Nephron (organoid): ENCODE data around the gene CCNL2.
"Not testable (repeated sequence)": the region's sequence is repeated elsewhere in the genome, so short reads cannot be mapped to it uniquely, and the experiment has no call there.

Source experiments
- H3K27ac Mint-ChIP-seq, 3 experiments: 2 replicates each; pipeline ENCODE4 v1.8.0; 2020; ENCODE audit warnings: mixed read lengths in 3 of 3, mild to moderate bottlenecking in 2 of 3, moderate library complexity in 1 of 3
- H3K27me3 Mint-ChIP-seq: 2 replicates; pipeline ENCODE4 v1.8.0; 2021; ENCODE audit warnings: low read depth, mild to moderate bottlenecking, moderate library complexity, mixed read lengths
- H3K36me3 Mint-ChIP-seq: 2 replicates; pipeline ENCODE4 v1.8.0; 2020; ENCODE audit warnings: low read depth, mixed read lengths
- H3K4me1 Mint-ChIP-seq: 2 replicates; pipeline ENCODE4 v1.8.0; 2020; ENCODE audit warnings: mixed read lengths
- H3K4me3 Mint-ChIP-seq, 3 experiments: 2 replicates each; pipeline ENCODE4 v1.8.0; 2020; ENCODE audit warnings: mild to moderate bottlenecking in 3 of 3, mixed read lengths in 3 of 3, moderate library complexity in 2 of 3
- H3K9me3 Mint-ChIP-seq: 2 replicates; pipeline ENCODE4 v1.8.0; 2020; ENCODE audit warnings: mixed read lengths
- TF ChIP-seq, protein P1 (sequence below), 3 experiments: fragments of 200-600 bp; sonication (generic); IDR thresholded peaks; one replicate each; pipeline ENCODE4 v1.5.0; 2021; ENCODE audit warnings: antibody characterized with exemption in 3 of 3; ENCODE audit not compliant: unreplicated experiment in 3 of 3

The CCNL2 gene

DNA sequence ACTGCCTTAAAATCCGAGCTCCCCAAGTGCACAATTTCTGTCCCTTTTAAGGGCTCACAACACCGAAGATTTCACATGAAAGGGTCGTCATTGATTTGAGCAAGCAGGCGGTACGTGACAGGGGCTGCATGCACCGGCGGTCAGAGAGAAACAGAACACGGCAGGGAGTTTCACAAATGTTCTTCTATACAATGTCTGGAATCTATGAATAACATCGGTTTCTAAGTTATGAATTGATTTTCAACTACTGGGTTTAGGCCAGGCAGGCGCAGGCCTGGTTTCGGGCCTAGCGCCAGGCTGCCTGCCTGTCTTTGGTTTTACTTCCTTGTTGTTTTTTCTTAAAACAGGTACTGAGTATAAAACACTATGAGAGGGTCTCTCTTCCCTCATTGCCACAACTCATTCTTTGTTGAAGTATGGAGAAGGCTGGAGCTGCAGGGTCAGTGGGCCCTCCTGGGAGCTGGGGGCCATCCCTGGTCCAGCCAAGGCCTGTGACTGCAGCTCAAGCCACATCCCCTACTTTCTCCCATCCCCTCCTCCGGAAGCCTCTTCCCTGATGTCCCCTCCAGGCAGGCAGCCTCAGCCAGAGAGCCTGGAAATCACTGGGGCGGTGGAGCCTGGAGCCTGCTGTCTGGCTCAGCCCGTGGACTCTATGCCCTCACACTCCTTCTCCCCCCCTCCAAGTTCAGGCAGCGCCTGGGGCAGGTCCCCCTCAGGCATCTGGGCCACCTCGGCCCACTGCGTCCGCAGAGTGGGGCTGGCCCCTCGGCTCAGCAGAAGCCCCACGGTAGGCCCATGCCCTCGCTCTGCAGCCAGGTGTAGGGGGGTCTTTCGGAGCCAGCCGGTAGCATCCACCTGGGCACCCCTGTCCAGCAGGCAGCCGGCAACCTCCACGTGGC, 19.6 kb upstream of the CCNL2 start:
- TF ChIP-seq, protein P1, sequence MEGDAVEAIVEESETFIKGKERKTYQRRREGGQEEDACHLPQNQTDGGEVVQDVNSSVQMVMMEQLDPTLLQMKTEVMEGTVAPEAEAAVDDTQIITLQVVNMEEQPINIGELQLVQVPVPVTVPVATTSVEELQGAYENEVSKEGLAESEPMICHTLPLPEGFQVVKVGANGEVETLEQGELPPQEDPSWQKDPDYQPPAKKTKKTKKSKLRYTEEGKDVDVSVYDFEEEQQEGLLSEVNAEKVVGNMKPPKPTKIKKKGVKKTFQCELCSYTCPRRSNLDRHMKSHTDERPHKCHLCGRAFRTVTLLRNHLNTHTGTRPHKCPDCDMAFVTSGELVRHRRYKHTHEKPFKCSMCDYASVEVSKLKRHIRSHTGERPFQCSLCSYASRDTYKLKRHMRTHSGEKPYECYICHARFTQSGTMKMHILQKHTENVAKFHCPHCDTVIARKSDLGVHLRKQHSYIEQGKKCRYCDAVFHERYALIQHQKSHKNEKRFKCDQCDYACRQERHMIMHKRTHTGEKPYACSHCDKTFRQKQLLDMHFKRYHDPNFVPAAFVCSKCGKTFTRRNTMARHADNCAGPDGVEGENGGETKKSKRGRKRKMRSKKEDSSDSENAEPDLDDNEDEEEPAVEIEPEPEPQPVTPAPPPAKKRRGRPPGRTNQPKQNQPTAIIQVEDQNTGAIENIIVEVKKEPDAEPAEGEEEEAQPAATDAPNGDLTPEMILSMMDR (IDR thresholded peaks at IDR 0.05; ENCODE audit: unreplicated experiment in 3 of 3): no peak
- Mint-ChIP-seq H3K27ac (peak overlapping the region; percentile 76 to 81 (median 80)), H3K9me3 (no peaks in the 10 kb centered on the region), H3K27me3 (no peaks in the 10 kb centered on the region), H3K4me3 (peak overlapping the region in 2 of 3 experiments; percentile 21 to 51), H3K4me1 (peaks cover 15% of the 10 kb centered on the region), H3K36me3 (no peaks in the 10 kb centered on the region)

GRCh38 chr1:1417825-1418463, 18.8 kb upstream of the CCNL2 start:
- H3K9me3 Mint-ChIP-seq, H3K27me3 Mint-ChIP-seq, H3K36me3 Mint-ChIP-seq: not testable (repeated sequence)
- H3K27ac Mint-ChIP-seq: peak overlapping the region; percentile 76 to 81 (median 80)
- H3K4me1 Mint-ChIP-seq: peaks cover 17% of the 10 kb centered on the region
- H3K4me3 Mint-ChIP-seq: peak overlapping the region in 2 of 3 experiments; percentile 33 to 51

GRCh38 chr1:1417396-1417795, 18.3 kb upstream of the CCNL2 start:
- H3K4me3 Mint-ChIP-seq: peak overlapping the region in 1 of 3 experiments; percentile 33
- H3K36me3 Mint-ChIP-seq: not testable (repeated sequence)

GRCh38 chr1:1415751-1416150, 16.6 kb upstream of the CCNL2 start:
- H3K27me3 Mint-ChIP-seq: no peaks in the 10 kb centered on the region
- no peak overlapping the region for H3K4me3 Mint-ChIP-seq
- H3K27ac Mint-ChIP-seq: no peak overlapping the region
- TF ChIP-seq, protein P1 (IDR thresholded peaks at IDR 0.05; ENCODE audit: unreplicated experiment in 3 of 3): no peak
- H3K4me1 Mint-ChIP-seq: peaks cover 19% of the 10 kb centered on the region
- peaks cover 7% of the 10 kb centered on the region for H3K36me3 Mint-ChIP-seq
- H3K9me3 Mint-ChIP-seq: no peaks in the 10 kb centered on the region

More at GRCh38 chr1:1417396-1417795, 18.3 kb upstream of the CCNL2 start:
- not testable (repeated sequence) for H3K9me3 Mint-ChIP-seq, H3K27me3 Mint-ChIP-seq
- Mint-ChIP-seq H3K27ac (peak overlapping the region; percentile 76 to 81 (median 80)), H3K4me1 (peaks cover 19% of the 10 kb centered on the region)

DNA sequence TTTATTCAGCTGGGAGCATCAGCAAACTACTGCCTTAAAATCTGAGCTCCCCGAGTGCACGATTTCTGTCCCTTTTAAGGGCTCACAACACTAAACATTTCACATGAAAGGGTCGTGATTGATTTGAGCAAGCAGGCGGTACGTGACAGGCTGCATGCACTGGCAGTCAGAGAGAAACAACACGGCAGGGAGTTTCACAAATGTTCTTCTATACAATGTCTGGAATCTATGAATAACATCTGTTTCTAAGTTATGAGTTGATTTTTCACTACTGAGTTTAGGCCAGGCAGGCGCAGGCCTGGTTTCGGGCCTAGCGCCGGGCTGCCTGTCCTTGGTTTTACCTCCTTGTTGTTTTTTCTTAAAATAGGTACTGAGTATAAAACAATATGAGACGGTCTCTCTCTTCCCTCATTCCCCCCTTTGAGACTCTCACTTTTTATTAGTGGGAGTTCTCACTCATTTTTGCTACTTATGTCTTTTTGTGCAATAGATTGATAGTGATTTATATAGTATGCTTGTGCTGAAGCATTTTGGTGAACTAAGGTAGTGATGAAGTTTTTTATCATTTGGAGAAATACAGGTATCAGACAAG, 13.3 kb upstream of the CCNL2 start:
- H3K27ac Mint-ChIP-seq, H3K9me3 Mint-ChIP-seq, H3K27me3 Mint-ChIP-seq: not testable (repeated sequence)
- peak overlapping the region in 1 of 3 experiments; percentile 9 for H3K4me3 Mint-ChIP-seq
- peaks cover 13% of the 10 kb centered on the region for H3K36me3 Mint-ChIP-seq
- peaks cover 14% of the 10 kb centered on the region for H3K4me1 Mint-ChIP-seq

GRCh38 chr1:1411626-1412025, 12.5 kb upstream of the CCNL2 start:
- Mint-ChIP-seq H3K36me3 (peaks cover 13% of the 10 kb centered on the region), H3K9me3 (no peaks in the 10 kb centered on the region), H3K27me3 (no peaks in the 10 kb centered on the region), H3K4me1 (peaks cover 14% of the 10 kb centered on the region), H3K27ac (no peak overlapping the region), H3K4me3 (peak overlapping the region in 2 of 3 experiments; percentile 21 to 50)
- TF ChIP-seq, protein P1 (IDR thresholded peaks at IDR 0.05; ENCODE audit: unreplicated experiment in 3 of 3): no peak

- H3K27me3 Mint-ChIP-seq, H3K9me3 Mint-ChIP-seq, H3K27ac Mint-ChIP-seq: not testable (repeated sequence)
- Mint-ChIP-seq H3K4me1 (peaks cover 14% of the 10 kb centered on the region), H3K4me3 (peak overlapping the region; percentile 66 to 82 (median 78)), H3K36me3 (peaks cover 18% of the 10 kb centered on the region)
These were observed 11.1 kb upstream of the CCNL2 start for GRCh38 chr1:1410238-1410637.
